Gastroesophageal sphincter (tissue), 4 donors: ENCODE measurements around the gene RPS6KL1. TPM values are rescaled to one million over a fixed set of nuclear protein-coding genes. Genes with fewer than 3 reads are reported as not detected.
A peak's percentile ranks its signal among the peaks of the same experiment; 100 is the strongest.
"Not testable (repeated sequence)": the region's sequence is repeated elsewhere in the genome, so short reads cannot be mapped to it uniquely, and the experiment has no call there.

Experiments
- ATAC-seq: fragments of 150-250 bp; one replicate; pipeline ENCODE4 v1.9.1; 2016; ENCODE audit warnings: mild to moderate bottlenecking, moderate library complexity
- H3K27ac ChIP-seq, 4 donors: fragments of 200-600 bp; sonication (generic) in 3 of 4; 1 replicate in 3 of 4; 2 replicates in 1 of 4; pipeline ENCODE4 v1.5.1; 2016 to 2019
- H3K27me3 ChIP-seq: fragments of 200-600 bp; sonication (generic); one replicate; pipeline ENCODE4 v1.5.1; 2019
- H3K36me3 ChIP-seq, 2 donors: fragments of 200-600 bp; sonication (generic); one replicate each; pipeline ENCODE4 v1.5.1; 2019; ENCODE audit warnings: control low read depth in 1 of 2
- H3K4me1 ChIP-seq, 3 donors: fragments of 200-600 bp; sonication (generic); 1 replicate in 2 of 3; 2 replicates in 1 of 3; pipeline ENCODE4 v1.5.1; 2016 to 2019; ENCODE audit warnings: control low read depth in 2 of 3
- H3K4me3 ChIP-seq, 2 donors: fragments of 200-600 bp; sonication (generic); one replicate each; pipeline ENCODE4 v1.5.1; 2019; ENCODE audit warnings: mild to moderate bottlenecking in 1 of 2, moderate library complexity in 1 of 2
- H3K9me3 ChIP-seq, 3 donors: fragments of 200-600 bp; sonication (generic); one replicate each; pipeline ENCODE4 v1.5.1; 2017 to 2019; ENCODE audit warnings: control low read depth in 2 of 3
- EP300 ChIP-seq: sonication (generic); formaldehyde crosslinking; IDR thresholded peaks from one replicate; pipeline ENCODE4 v1.6.1; 2017; ENCODE audit warnings: antibody characterized with exemption, mild to moderate bottlenecking
- POLR2A ChIP-seq, 2 donors: fragments of 450-650 bp; IDR thresholded peaks; one replicate each; pipeline ENCODE4 v1.6.1; 2017; ENCODE audit warnings: antibody characterized with exemption in 2 of 2, mild to moderate bottlenecking in 2 of 2, moderate library complexity in 1 of 2
- POLR2AphosphoS5 ChIP-seq: sonication (generic); formaldehyde crosslinking; IDR thresholded peaks from one replicate; pipeline ENCODE4 v1.6.1; 2017; ENCODE audit warnings: antibody characterized with exemption
- WGBS, 2 donors: methylation state at CpG; one replicate each; pipeline ENCODE4 v1.1.5; 2018; ENCODE audit warnings: low coverage in 1 of 2; 5-methylcytosine and 5-hydroxymethylcytosine counted together
- total RNA-seq, 4 donors: library from RNA; depleted of rRNA; stranded (reverse); fragments of >200 nt; gene quantifications; one replicate each; pipeline ENCODE4 v1.1.0, GENCODE V29; 2016
- TF ChIP-seq, protein P1 (sequence below), 4 experiments: fragments of 200-600 bp in 2 of 4; fragments of 450-650 bp in 2 of 4; sonication (generic) in 1 of 4; IDR thresholded peaks; one replicate each; pipeline ENCODE4 v1.5.1; 2017 to 2019; ENCODE audit warnings: antibody characterized with exemption in 4 of 4, mild to moderate bottlenecking in 2 of 4, moderate library complexity in 2 of 4

RPS6KL1 gene
- total RNA-seq, 4 donors from 2014 or later = 4.0 to 10.2 (median 8.2) TPM

DNA sequence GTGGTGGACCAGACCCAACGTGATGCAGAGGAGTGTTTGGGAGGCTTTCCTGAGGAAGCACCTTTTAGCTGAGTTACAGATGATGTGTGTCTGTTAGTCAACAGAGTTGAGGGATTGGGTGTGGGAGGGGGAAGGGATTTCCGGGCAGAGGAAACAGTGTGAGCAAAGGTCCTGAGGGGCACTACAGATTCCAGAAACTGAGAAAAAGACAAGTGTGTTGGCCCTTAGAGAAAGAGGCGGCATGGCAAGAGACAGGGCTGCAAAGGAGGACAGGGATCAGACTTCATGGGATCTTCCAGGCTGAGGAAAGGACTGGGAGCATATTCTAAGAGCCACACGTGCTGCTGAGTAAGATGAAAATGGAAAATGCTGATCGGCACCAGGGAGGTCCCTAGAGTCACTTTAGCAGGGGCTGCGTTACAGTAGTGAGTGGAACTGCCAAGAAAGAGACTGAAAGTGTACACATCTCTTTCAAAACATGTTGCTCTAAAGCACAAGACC lies 9.4 kb upstream of the RPS6KL1 start:
- Histone ChIP-seq H3K36me3 (no peaks in the 10 kb centered on the region), H3K9me3 (no peaks in the 10 kb centered on the region), H3K4me3 (no peak overlapping the region), H3K27ac (peak overlapping the region in 2 of 4 donors; percentile 14 to 37), H3K4me1 (peaks cover 0 to 35% (median 8%) of the 10 kb centered on the region in 3 donors), H3K27me3 (peaks cover 30% of the 10 kb centered on the region)
- WGBS, 2 donors = 17 to 19% methylated on average over 5 to 6 of the region's 6 CpGs
- peak; percentile 74 for ATAC-seq
- TF ChIP-seq POLR2AphosphoS5 = no peak
- TF ChIP-seq EP300 = no peak
- TF ChIP-seq, protein P1, sequence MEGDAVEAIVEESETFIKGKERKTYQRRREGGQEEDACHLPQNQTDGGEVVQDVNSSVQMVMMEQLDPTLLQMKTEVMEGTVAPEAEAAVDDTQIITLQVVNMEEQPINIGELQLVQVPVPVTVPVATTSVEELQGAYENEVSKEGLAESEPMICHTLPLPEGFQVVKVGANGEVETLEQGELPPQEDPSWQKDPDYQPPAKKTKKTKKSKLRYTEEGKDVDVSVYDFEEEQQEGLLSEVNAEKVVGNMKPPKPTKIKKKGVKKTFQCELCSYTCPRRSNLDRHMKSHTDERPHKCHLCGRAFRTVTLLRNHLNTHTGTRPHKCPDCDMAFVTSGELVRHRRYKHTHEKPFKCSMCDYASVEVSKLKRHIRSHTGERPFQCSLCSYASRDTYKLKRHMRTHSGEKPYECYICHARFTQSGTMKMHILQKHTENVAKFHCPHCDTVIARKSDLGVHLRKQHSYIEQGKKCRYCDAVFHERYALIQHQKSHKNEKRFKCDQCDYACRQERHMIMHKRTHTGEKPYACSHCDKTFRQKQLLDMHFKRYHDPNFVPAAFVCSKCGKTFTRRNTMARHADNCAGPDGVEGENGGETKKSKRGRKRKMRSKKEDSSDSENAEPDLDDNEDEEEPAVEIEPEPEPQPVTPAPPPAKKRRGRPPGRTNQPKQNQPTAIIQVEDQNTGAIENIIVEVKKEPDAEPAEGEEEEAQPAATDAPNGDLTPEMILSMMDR (IDR thresholded peaks at IDR 0.05) = no peak
- no peak for TF ChIP-seq POLR2A (IDR thresholded peaks at IDR 0.05)

DNA sequence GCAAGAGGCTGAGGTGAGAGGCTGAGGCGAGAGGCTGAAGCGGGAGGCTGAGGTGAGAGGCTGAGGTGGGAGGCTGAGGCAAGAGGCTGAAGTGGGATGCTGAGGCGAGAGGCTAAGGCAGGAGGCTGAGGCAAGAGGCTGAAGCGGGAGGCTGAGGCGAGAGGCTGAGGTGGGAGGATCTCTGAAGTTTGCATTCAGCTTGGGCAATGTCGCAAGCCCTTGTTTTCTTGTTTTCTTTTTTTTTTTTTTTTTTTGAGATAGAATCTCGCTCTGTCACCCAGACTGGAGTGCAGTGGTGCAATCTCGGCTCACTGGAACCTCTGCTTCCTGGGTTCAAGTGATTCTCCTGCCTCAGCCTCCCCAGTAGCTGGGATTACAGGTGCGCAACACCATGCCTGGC lies 8.7 kb upstream of the RPS6KL1 start:
- not testable (repeated sequence) for H3K9me3 ChIP-seq, H3K4me3 ChIP-seq, H3K36me3 ChIP-seq, H3K27ac ChIP-seq, ATAC-seq
- Histone ChIP-seq H3K4me1 (peaks cover 0 to 35% (median 8%) of the 10 kb centered on the region in 3 donors), H3K27me3 (peaks cover 30% of the 10 kb centered on the region)
- WGBS, 2 donors = 65 to 92% methylated on average over 6 to 8 of the region's 9 CpGs

DNA sequence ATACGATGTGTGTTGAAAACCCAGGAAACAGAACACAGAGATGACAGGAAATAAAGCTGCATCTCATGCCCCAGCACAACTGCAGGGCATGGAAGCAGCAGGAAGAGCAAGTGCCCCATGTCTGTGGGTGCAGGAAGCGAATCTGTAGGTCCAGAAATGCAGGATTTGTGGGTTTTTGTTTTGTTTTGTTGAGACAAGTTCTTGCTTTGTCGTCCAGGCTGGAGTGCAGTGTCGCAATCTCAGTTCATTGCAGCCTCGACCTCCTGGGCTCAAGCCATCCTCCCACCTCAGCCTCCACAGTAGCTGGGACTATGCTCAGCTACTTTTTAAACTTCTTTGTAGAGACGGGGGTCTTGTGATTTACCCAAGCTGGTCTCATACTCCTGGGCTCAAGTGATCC lies 6.2 kb upstream of the RPS6KL1 start:
- TF ChIP-seq POLR2AphosphoS5 = no peak
- TF ChIP-seq POLR2A (IDR thresholded peaks at IDR 0.05) = no peak
- TF ChIP-seq, protein P1 (IDR thresholded peaks at IDR 0.05) = no peak
- TF ChIP-seq EP300 = no peak
- WGBS, 2 donors = 63 to 72% methylated on average over 5 of the region's 6 CpGs
- no peak for ATAC-seq

DNA sequence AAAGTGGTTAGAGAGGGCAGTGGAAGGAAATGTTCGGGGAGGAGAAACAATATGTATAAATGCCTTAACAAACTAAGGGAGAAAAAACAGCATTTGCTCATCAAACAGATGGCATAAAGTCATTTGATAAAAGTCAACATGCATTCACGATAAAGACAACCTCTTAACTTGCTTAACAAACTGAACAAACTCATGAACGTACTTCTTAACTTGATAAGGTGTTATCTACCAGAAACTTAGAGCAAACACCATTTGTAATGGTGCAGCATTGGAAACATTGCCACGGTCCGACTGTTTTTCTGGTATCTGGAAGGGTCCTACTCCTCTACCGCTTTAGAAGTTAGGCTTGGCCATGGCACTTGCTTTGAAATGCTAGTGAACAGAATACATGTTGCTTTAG lies 4.2 kb upstream of the RPS6KL1 start:
- 78 to 83% methylated on average over 6 of the region's 6 CpGs for WGBS, 2 donors
- Histone ChIP-seq H3K9me3 (no peaks in the 10 kb centered on the region), H3K27ac (no peak overlapping the region), H3K4me3 (no peak overlapping the region), H3K36me3 (no peaks in the 10 kb centered on the region), H3K27me3 (peaks cover 7% of the 10 kb centered on the region), H3K4me1 (peaks cover 0 to 20% (median 0%) of the 10 kb centered on the region in 3 donors)
- ATAC-seq = no peak
- TF ChIP-seq EP300 = no peak
- TF ChIP-seq POLR2AphosphoS5 = no peak
- no peak for TF ChIP-seq POLR2A (IDR thresholded peaks at IDR 0.05)
- TF ChIP-seq, protein P1 (IDR thresholded peaks at IDR 0.05) = no peak

More for the DNA sequence above, 6.2 kb upstream of the RPS6KL1 start:
- H3K27ac ChIP-seq = no peak overlapping the region
- H3K36me3 ChIP-seq = no peaks in the 10 kb centered on the region
- no peaks in the 10 kb centered on the region for H3K9me3 ChIP-seq
- peaks cover 14% of the 10 kb centered on the region for H3K27me3 ChIP-seq
- peaks cover 0 to 24% (median 0%) of the 10 kb centered on the region in 3 donors for H3K4me1 ChIP-seq
- no peak overlapping the region for H3K4me3 ChIP-seq

DNA sequence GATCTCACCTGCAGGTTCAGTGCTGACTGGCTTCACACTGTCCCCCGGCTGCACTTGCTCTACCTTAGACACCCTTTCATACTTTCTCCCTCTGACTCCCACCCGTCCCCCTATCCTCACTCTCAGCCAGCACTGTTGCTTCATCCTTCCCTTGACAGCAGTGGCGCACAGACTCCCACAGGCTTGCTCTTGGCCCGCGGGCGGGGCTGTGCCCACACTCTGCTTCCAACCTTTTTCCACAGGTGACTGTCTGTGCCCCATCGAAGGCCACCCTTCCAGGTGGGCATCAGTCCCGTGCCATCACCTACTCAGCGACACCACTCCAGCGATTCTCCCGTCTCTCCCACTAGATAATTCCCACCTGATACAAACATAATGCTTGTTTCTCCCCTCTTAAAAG lies 1.0 kb upstream of the RPS6KL1 start:
- 78 to 80% methylated on average over 3 to 11 of the region's 11 CpGs for WGBS, 2 donors
- ATAC-seq = no peak
- Histone ChIP-seq H3K9me3 (no peaks in the 10 kb centered on the region), H3K27ac (no peak overlapping the region), H3K4me3 (no peak overlapping the region), H3K4me1 (peaks cover 0 to 19% (median 0%) of the 10 kb centered on the region in 3 donors), H3K36me3 (peaks cover 0 to 11% of the 10 kb centered on the region in 2 donors), H3K27me3 (no peaks in the 10 kb centered on the region)
- TF ChIP-seq EP300 = no peak
- TF ChIP-seq, protein P1 (IDR thresholded peaks at IDR 0.05) = no peak
- no peak for TF ChIP-seq POLR2AphosphoS5
- TF ChIP-seq POLR2A (IDR thresholded peaks at IDR 0.05) = no peak
